Activated naive CD4-positive, alpha-beta T cell treated with anti-CD3 and anti-CD28 coated beads, Interleukin-2, amount 50 U/mL, for 16 hours (primary cell): ENCODE measurements around the gene NEURL1.

Source experiments
- DNase-seq: peaks from one replicate; pipeline ENCODE4 v3.0.0-alpha.2; 2020

NEURL1 gene

GRCh38 chr10:103610921-103611511, 117.5 kb downstream of the NEURL1 start:
- no peak for DNase-seq

- no peak for DNase-seq
Observed at GRCh38 chr10:103612462-103613365, 119.2 kb downstream of the NEURL1 start.

GRCh38 chr10:103613616-103614015, 120.1 kb downstream of the NEURL1 start:
- DNase-seq = no peak

- DNase-seq = no peak
Observed at GRCh38 chr10:103614306-103615158, 121.0 kb downstream of the NEURL1 start.

- no peak for DNase-seq
Observed at GRCh38 chr10:103616705-103617601, 123.4 kb downstream of the NEURL1 start.

- DNase-seq = no peak
Observed at GRCh38 chr10:103617602-103618385, 124.3 kb downstream of the NEURL1 start.

- DNase-seq = no peak
Observed at GRCh38 chr10:103618575-103619423, 125.3 kb downstream of the NEURL1 start.

GRCh38 chr10:103619424-103620351, 126.2 kb downstream of the NEURL1 start:
- DNase-seq = no peak

GRCh38 chr10:103620352-103620740, 126.8 kb downstream of the NEURL1 start:
- no peak for DNase-seq

GRCh38 chr10:103620891-103621782, 127.6 kb downstream of the NEURL1 start:
- DNase-seq = no peak

- DNase-seq = no peak
Observed at GRCh38 chr10:103621783-103622125, 128.2 kb downstream of the NEURL1 start.

- no peak for DNase-seq
Observed at GRCh38 chr10:103622286-103622685, 128.8 kb downstream of the NEURL1 start.

- DNase-seq = no peak
Observed at GRCh38 chr10:103622935-103623574, 129.6 kb downstream of the NEURL1 start.

GRCh38 chr10:103626178-103626577, 132.7 kb downstream of the NEURL1 start:
- DNase-seq = no peak

GRCh38 chr10:103627111-103627892, 133.8 kb downstream of the NEURL1 start:
- DNase-seq = no peak

GRCh38 chr10:103627893-103628292, 134.4 kb downstream of the NEURL1 start:
- DNase-seq = no peak

- DNase-seq = no peak
Observed at GRCh38 chr10:103629581-103629980, 136.1 kb downstream of the NEURL1 start.
